Activated CD4-positive, alpha-beta memory T cell treated with anti-CD3 and anti-CD28 coated beads for 36 hours (primary cell): ENCODE results near the gene EDEM1. TPM values are rescaled to one million over a fixed set of nuclear protein-coding genes. Genes with fewer than 3 reads are reported as not detected.
A peak's percentile ranks its signal among the peaks of the same experiment; 100 is the strongest.

Experiments used
- CTCF ChIA-PET: fragments of 350-600 bp; sonication (Branson Sonifier 250); formaldehyde crosslinking; loops from one replicate; lab custom pipeline; 2021; ENCODE audit warnings: antibody characterized with exemption, inconsistent platforms; lab: Charles Lee
- POLR2A ChIA-PET: fragments of 350-600 bp; sonication (Branson Sonifier 250); formaldehyde crosslinking; loops from one replicate; lab custom pipeline; 2021; ENCODE audit warnings: antibody characterized with exemption; lab: Charles Lee
- DNase-seq: peaks from one replicate; pipeline ENCODE4 v3.0.0-alpha.2; 2020
- H3K27ac Mint-ChIP-seq: one replicate; pipeline ENCODE4 v1.8.0; 2021; ENCODE audit warnings: mixed read lengths
- H3K27me3 Mint-ChIP-seq: one replicate; pipeline ENCODE4 v1.8.0; 2021; ENCODE audit warnings: mixed read lengths
- H3K36me3 Mint-ChIP-seq: one replicate; pipeline ENCODE4 v1.8.0; 2021; ENCODE audit warnings: mixed read lengths
- H3K4me1 Mint-ChIP-seq: one replicate; pipeline ENCODE4 v1.8.0; 2021; ENCODE audit warnings: low read depth, mixed read lengths
- H3K4me3 Mint-ChIP-seq: one replicate; pipeline ENCODE4 v1.8.0; 2021; ENCODE audit warnings: mild to moderate bottlenecking, mixed read lengths
- H3K9me3 Mint-ChIP-seq: one replicate; pipeline ENCODE4 v1.8.0; 2021; ENCODE audit warnings: mixed read lengths
- intact Hi-C: fragments of 100-400 bp; cut with micrococcal nuclease; formaldehyde crosslinking; loops from one replicate; pipeline ENCODE4 v1.15.1; 2023
- total RNA-seq, 2 experiments: library from RNA; stranded (reverse); gene quantifications; one replicate each; pipeline ENCODE4 v1.2.3, GENCODE V29; 2021

Gene EDEM1
- total RNA-seq, 2 experiments from 2014 or later, result 192 to 203 TPM

GRCh38 chr3:5191555-5192304, 4.2 kb downstream of the EDEM1 start:
- Mint-ChIP-seq H3K27me3 (no peaks in the 10 kb centered on the region), H3K36me3 (peaks cover 70% of the 10 kb centered on the region), H3K4me1 (peaks cover 60% of the 10 kb centered on the region), H3K4me3 (peak overlapping the region; percentile 74), H3K9me3 (no peaks in the 10 kb centered on the region), H3K27ac (peak overlapping the region; percentile 98)
- intact Hi-C loops, result loop anchor here (2.0 kb wide), 1 partner anchor 13 kb away; no protein-coding TSS in a partner anchor
- ChIA-PET CTCF (interaction anchor here (1.5 to 2.5 kb wide), 2 partner anchors 56 to 69 kb away, joined by 4 to 14 read pairs; partner anchors contain the start of gene ARL8B), POLR2A (interaction anchor here (1.0 to 8.4 kb wide), 3 partner anchors 67 to 348 kb away, joined by 3 to 119 read pairs (median 5); partner anchors contain the start of genes ARL8B and BHLHE40)
- no peak for DNase-seq

GRCh38 chr3:5192571-5193365, 5.3 kb downstream of the EDEM1 start:
- H3K9me3 Mint-ChIP-seq, result no peaks in the 10 kb centered on the region
- intact Hi-C loops, result no loop called here
- peak overlapping the region; percentile 74 for H3K4me3 Mint-ChIP-seq
- POLR2A ChIA-PET, result interaction anchor here (1.0 to 8.4 kb wide), 4 partner anchors 68 to 349 kb away, joined by 4 to 119 read pairs (median 6); partner anchors contain the start of genes ARL8B and BHLHE40
- peaks cover 68% of the 10 kb centered on the region for H3K4me1 Mint-ChIP-seq
- peaks cover 80% of the 10 kb centered on the region for H3K36me3 Mint-ChIP-seq
- H3K27me3 Mint-ChIP-seq, result no peaks in the 10 kb centered on the region
- H3K27ac Mint-ChIP-seq, result peak overlapping the region; percentile 98
- CTCF ChIA-PET, result interaction anchor here (0.7 to 2.5 kb wide), 5 partner anchors 9 to 841 kb away, joined by 3 to 14 read pairs (median 3); partner anchors contain the start of gene ARL8B
- DNase-seq, result peak; percentile 75

DNA sequence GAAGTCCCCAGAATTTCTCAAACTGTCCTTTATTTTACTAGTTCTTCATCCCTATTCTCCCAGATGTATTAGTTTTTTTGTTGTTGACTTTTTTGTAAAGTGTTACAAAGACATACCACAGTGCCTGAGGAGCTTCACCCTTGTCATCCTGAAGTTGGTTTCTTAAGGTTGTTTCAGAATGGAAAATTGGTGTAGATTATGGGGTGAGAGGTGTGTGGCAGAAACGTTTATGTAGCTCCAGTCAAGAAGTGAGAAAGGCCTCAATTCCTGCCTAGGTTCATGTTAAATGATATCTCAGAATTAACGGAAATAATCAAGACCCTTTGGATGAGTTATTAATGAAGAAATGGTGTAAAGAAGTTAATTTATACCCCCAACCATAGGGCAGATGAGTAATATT, 6.8 kb downstream of the EDEM1 start:
- CTCF ChIA-PET, result interaction anchor here (1.0 to 1.6 kb wide), 4 partner anchors 9 to 843 kb away, joined by 3 to 6 read pairs (median 4); no protein-coding TSS in a partner anchor
- intact Hi-C loops, result loop anchor here (2.0 kb wide), 2 partner anchors 136 to 364 kb away; no protein-coding TSS in a partner anchor
- no peaks in the 10 kb centered on the region for H3K27me3 Mint-ChIP-seq
- DNase-seq, result no peak
- POLR2A ChIA-PET, result interaction anchor here (1.1 to 8.4 kb wide), 5 partner anchors 11 to 701 kb away, joined by 3 to 119 read pairs (median 6); partner anchors contain the start of genes ARL8B and ITPR1
- peak overlapping the region; percentile 98 for H3K27ac Mint-ChIP-seq
- H3K4me3 Mint-ChIP-seq, result peak overlapping the region; percentile 66
- H3K36me3 Mint-ChIP-seq, result peaks cover 83% of the 10 kb centered on the region
- no peaks in the 10 kb centered on the region for H3K9me3 Mint-ChIP-seq
- H3K4me1 Mint-ChIP-seq, result peaks cover 82% of the 10 kb centered on the region

DNA sequence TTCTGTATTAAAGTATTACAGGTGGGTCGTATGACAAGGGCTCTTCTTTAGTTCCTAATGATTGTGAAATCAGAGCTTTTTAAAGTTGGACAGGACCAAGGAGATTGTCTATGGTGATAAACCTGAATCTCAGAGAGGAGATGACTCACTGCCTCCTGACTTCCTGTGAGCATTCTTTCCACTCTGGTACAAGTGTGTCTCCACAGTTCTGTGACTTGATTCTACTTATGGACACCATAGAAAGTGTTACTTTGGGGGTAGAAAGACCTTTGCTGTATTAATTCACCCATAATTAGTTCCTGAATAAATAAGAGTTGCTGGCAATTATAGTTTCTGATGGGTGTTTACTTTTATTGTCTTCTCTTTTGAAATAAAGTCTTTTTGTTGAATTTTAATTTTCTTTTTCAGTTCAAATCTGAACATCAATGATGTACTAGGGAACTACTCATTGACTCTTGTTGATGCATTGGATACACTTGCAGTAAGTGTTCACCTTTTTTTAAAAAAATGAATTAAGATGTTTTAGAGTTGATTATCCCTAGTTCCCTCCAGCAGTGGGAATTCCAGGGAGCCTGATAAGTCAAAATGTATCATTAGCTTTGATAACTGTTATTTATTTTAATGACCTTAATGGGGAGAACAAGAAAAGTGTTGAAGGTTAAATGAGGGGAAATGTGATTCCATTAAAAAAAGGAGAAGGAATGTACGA, 7.4 kb downstream of the EDEM1 start:
- Mint-ChIP-seq H3K27me3 (no peaks in the 10 kb centered on the region), H3K4me3 (peak overlapping the region; percentile 66), H3K36me3 (peaks cover 83% of the 10 kb centered on the region), H3K4me1 (peaks cover 88% of the 10 kb centered on the region), H3K27ac (peak overlapping the region; percentile 98), H3K9me3 (no peaks in the 10 kb centered on the region)
- POLR2A ChIA-PET, result interaction anchor here (1.1 to 8.4 kb wide), 5 partner anchors 7 to 217 kb away, joined by 4 to 119 read pairs (median 12); partner anchors contain the start of genes ARL8B and EDEM1
- peak; percentile 62 for DNase-seq
- CTCF ChIA-PET, result interaction anchor here (0.7 to 1.2 kb wide), 2 partner anchors 72 to 215 kb away, joined by 3 to 6 read pairs; no protein-coding TSS in a partner anchor
- intact Hi-C loops, result loop anchor here (2.0 to 5.0 kb wide), 5 partner anchors 136 to 893 kb away; partner anchors contain the start of gene SETMAR

GRCh38 chr3:5195605-5196004, 8.1 kb downstream of the EDEM1 start:
- POLR2A ChIA-PET, result interaction anchor here (1.1 to 8.4 kb wide), 4 partner anchors 8 to 216 kb away, joined by 3 to 119 read pairs (median 66); partner anchors contain the start of genes ARL8B, BHLHE40 and EDEM1
- H3K27me3 Mint-ChIP-seq, result no peaks in the 10 kb centered on the region
- H3K4me3 Mint-ChIP-seq, result peak overlapping the region; percentile 66
- DNase-seq, result peak; percentile 69
- intact Hi-C loops, result loop anchor here (2.0 to 5.0 kb wide), 9 partner anchors 35 to 893 kb away; partner anchors contain the start of genes BHLHE40 and SETMAR
- H3K9me3 Mint-ChIP-seq, result no peaks in the 10 kb centered on the region
- peak overlapping the region; percentile 98 for H3K27ac Mint-ChIP-seq
- peaks cover 82% of the 10 kb centered on the region for H3K36me3 Mint-ChIP-seq
- peaks cover 86% of the 10 kb centered on the region for H3K4me1 Mint-ChIP-seq
- CTCF ChIA-PET, result interaction anchor here (2.7 kb wide), 1 partner anchor 73 kb away, joined by 18 read pairs; the partner anchor contains the start of gene ARL8B

- Mint-ChIP-seq H3K4me3 (peak overlapping the region; percentile 66), H3K9me3 (no peaks in the 10 kb centered on the region), H3K36me3 (peaks cover 81% of the 10 kb centered on the region), H3K27me3 (no peaks in the 10 kb centered on the region), H3K27ac (peak overlapping the region; percentile 98), H3K4me1 (peaks cover 87% of the 10 kb centered on the region)
- intact Hi-C loops, result loop anchor here (1.0 to 5.0 kb wide), 11 partner anchors 8 to 895 kb away; partner anchors contain the start of genes BHLHE40 and SETMAR
- CTCF ChIA-PET, result interaction anchor here (1.0 to 2.7 kb wide), 4 partner anchors 8 to 74 kb away, joined by 3 to 18 read pairs (median 4); partner anchors contain the start of gene ARL8B
- POLR2A ChIA-PET, result interaction anchor here (0.6 to 8.4 kb wide), 13 partner anchors 9 to 1986 kb away, joined by 3 to 119 read pairs (median 4); partner anchors contain the start of genes ARL8B, BHLHE40 and EDEM1
- no peak for DNase-seq
Measured at GRCh38 chr3:5197022-5197421, 9.5 kb downstream of the EDEM1 start.

DNA sequence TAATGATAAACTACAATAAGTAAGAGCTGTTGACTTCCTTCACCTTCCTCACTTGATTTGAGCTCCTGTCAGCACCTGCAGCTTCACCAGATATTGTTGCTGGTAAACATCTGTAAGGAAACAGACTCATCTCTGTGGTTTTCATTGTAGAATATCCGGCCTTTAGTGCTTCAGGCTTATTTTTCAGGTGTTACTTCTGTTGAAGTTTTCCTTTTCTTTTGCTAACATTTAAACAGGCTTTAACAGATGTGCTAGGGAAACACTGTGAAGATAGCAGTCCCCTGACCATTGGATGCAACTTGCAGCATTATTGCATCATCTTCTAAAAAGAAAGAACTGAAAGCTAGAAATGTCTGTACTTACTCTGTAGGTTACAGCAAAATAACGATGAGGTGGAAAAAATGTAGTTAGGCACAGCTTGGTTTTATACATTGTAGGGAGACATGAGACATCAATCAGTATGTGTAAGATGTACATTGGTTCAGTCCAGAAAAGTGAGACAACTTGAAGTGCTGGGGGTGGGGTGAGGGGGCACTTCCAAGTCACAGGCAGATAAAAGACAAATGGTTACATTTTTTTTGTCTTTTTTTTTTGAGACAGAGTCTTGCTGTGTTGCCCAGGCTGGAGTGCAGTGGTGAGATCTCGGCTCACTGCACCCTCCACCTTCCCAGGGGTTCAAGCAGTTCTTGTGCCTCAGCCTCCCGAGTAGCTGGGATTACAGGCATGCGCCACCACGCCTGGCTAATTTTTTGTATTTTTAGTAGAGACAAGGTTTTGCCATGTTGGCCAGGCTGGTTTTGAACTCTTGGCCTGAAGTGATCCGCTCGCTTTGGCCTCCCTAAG, 10.2 kb downstream of the EDEM1 start:
- Mint-ChIP-seq H3K4me3 (peak overlapping the region; percentile 66), H3K27ac (peak overlapping the region; percentile 98), H3K9me3 (no peaks in the 10 kb centered on the region), H3K27me3 (no peaks in the 10 kb centered on the region), H3K4me1 (peaks cover 86% of the 10 kb centered on the region), H3K36me3 (peaks cover 79% of the 10 kb centered on the region)
- intact Hi-C loops, result loop anchor here (1.0 to 5.0 kb wide), 11 partner anchors 8 to 895 kb away; partner anchors contain the start of genes BHLHE40 and SETMAR
- peak; percentile 65 for DNase-seq
- ChIA-PET CTCF (interaction anchor here (1.0 to 2.7 kb wide), 5 partner anchors 8 to 75 kb away, joined by 3 to 18 read pairs (median 3); partner anchors contain the start of gene ARL8B), POLR2A (interaction anchor here (0.9 to 8.4 kb wide), 9 partner anchors 8 to 296 kb away, joined by 3 to 119 read pairs (median 4); partner anchors contain the start of genes ARL8B, BHLHE40 and EDEM1)

DNA sequence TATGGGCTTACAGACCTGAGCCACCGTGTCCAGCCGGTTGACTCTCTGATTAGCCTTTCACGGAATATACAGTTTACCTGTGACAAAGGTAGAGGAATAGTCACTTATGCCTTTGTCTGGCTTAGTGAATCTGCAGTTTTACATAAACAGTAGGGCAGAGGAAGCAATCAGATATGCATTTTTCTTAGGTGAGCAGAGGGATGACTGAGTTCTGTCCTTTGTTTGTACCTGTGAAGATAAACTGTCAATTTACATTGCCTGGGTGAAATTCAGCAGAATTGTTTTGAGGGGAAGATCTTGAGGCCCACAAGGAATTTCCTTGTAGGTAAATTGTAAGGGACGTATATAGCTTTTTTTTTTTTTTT, 10.8 kb downstream of the EDEM1 start:
- Mint-ChIP-seq H3K4me1 (peaks cover 85% of the 10 kb centered on the region), H3K27ac (peak overlapping the region; percentile 98), H3K36me3 (peaks cover 80% of the 10 kb centered on the region), H3K9me3 (no peaks in the 10 kb centered on the region), H3K4me3 (peak overlapping the region; percentile 47), H3K27me3 (no peaks in the 10 kb centered on the region)
- CTCF ChIA-PET, result interaction anchor here (1.0 to 1.1 kb wide), 2 partner anchors 18 to 61 kb away, joined by 3 read pairs; no protein-coding TSS in a partner anchor
- POLR2A ChIA-PET, result interaction anchor here (6.3 to 8.4 kb wide), 2 partner anchors 11 to 74 kb away, joined by 109 to 119 read pairs; partner anchors contain the start of genes ARL8B and EDEM1
- intact Hi-C loops, result loop anchor here (5.0 kb wide), 3 partner anchors 291 to 896 kb away; partner anchors contain the start of gene SETMAR
- no peak for DNase-seq

DNA sequence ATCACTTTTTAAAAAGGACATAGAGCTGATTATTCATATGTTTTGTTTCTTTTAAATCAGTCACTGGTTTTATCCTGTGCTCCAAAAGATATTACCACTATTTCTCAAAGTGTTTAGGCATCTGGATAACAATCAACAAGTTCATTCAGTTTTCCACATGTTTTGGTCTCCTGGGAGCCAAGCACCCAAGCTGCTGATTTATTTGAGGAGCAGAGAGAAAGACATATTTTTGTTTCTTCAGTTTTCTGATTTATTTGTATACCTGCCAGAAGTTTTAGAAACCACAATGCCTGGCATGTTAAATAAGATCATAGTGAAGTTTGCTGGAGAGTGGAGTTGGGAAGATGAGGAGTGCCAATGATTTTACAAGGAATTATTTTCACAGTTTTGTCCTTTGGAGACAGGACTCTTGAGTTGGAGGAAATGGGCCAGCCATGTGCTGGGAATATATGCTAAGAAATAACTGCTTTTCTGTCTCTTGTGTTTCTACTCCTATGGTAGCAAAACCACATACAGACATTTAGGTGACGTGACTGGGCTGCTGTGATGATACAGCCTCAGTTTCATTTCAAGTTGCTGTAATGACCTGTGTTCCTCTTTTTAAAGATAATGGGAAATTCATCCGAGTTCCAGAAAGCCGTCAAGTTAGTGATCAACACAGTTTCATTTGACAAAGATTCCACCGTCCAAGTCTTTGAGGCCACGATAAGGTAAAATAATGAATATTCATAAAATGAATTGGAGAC, 11.7 kb downstream of the EDEM1 start:
- Mint-ChIP-seq H3K27me3 (no peaks in the 10 kb centered on the region), H3K36me3 (peaks cover 76% of the 10 kb centered on the region), H3K4me3 (peak overlapping the region; percentile 35), H3K27ac (peak overlapping the region; percentile 98), H3K9me3 (no peaks in the 10 kb centered on the region), H3K4me1 (peaks cover 79% of the 10 kb centered on the region)
- ChIA-PET CTCF (no interaction called here), POLR2A (interaction anchor here (6.3 to 8.4 kb wide), 2 partner anchors 12 to 75 kb away, joined by 109 to 119 read pairs; partner anchors contain the start of genes ARL8B and EDEM1)
- intact Hi-C loops, result loop anchor here (5.0 kb wide), 3 partner anchors 292 to 897 kb away; partner anchors contain the start of gene SETMAR
- peak; percentile 67 for DNase-seq
